K562 (cell line): ENCODE results near the gene FAM47C. TPM values are rescaled to one million over a fixed set of nuclear protein-coding genes. Genes with fewer than 3 reads are reported as not detected.

ENCODE experiments used
- ATAC-seq: fragments of 200-7000 bp; cut with Tn5 transposase; 3 replicates; pipeline ENCODE4 v1.9.1; 2020; ENCODE audit warnings: moderate library complexity
- BruUV-seq: library from RNA; stranded (reverse); fragments of 400-500 nt; replicated peaks from 2 replicates; lab custom pipeline; 2021; lab: Mats Ljungman, UMichigan
- CTCF ChIA-PET: fragments of 300-600 bp; formaldehyde crosslinking; extraction: SDS; loops from one replicate; lab custom pipeline; 2021; ENCODE audit warnings: low intra/inter-chr PET ratio; lab: Yijun Ruan, JAX
- POLR2A ChIA-PET: fragments of 300-600, 350-650 bp; sonication (Branson Sonifier 250); formaldehyde crosslinking; extraction: SDS; loops from one replicate; lab custom pipeline; 2021; ENCODE audit warnings: antibody characterized with exemption, inconsistent platforms; lab: Yijun Ruan, JAX
- DNase-seq, 4 experiments: peaks; one replicate each; pipeline versions ENCODE4 v3.0.0 to v3.0.0-alpha.2; 2011 to 2018; ENCODE audit warnings: low spot score in 3 of 4, mixed read lengths in 3 of 4; ENCODE audit errors: extremely low read depth in 1 of 4
- FAIRE-seq: peaks from 2 replicates; lab custom pipeline; 2011; peaks lifted over from hg19 to GRCh38; lab: Jason Lieb, UNC
- H2AFZ ChIP-seq: 2 replicates; pipeline ENCODE4 v1.6.0; 2011; ENCODE audit warnings: low read depth, low read length, control low read depth, inconsistent platforms
- H3K27ac ChIP-seq: fragments of 200-600 bp; 3 replicates; pipeline ENCODE4 v1.8.0; 2011; ENCODE audit warnings: low read depth, mild to moderate bottlenecking, control low read depth, inconsistent platforms, low read length, moderate library complexity, mixed read lengths; ENCODE audit errors: extremely low read depth
- H3K27me3 ChIP-seq, 2 experiments: fragments of 300-600 bp in 1 of 2; 2 replicates in 1 of 2; 3 replicates in 1 of 2; pipeline versions ENCODE4 v1.6.0 to v1.8.0; 2011; ENCODE audit warnings: inconsistent platforms in 2 of 2, low read length in 2 of 2, mild to moderate bottlenecking in 1 of 2, mixed read lengths in 1 of 2, moderate library complexity in 1 of 2; ENCODE audit not compliant: control insufficient read depth in 2 of 2, insufficient read depth in 2 of 2
- H3K36me3 ChIP-seq: fragments of 300-600 bp; 3 replicates; pipeline ENCODE4 v1.8.0; 2011; ENCODE audit warnings: mild to moderate bottlenecking, low read length, inconsistent platforms; ENCODE audit not compliant: control insufficient read depth, insufficient read depth
- H3K4me1 ChIP-seq, 2 experiments: fragments of 200-600 bp in 1 of 2; replicated peaks in 1 of 2; 2 replicates in 1 of 2; 3 replicates in 1 of 2; pipeline versions ENCODE4 v1.5.1 to v1.8.0; 2011; ENCODE audit warnings: inconsistent platforms in 2 of 2, low read length in 2 of 2, mild to moderate bottlenecking in 1 of 2, mixed read lengths in 1 of 2, moderate library complexity in 1 of 2; ENCODE audit not compliant: control insufficient read depth in 2 of 2, insufficient read depth in 2 of 2
- H3K4me2 ChIP-seq: 2 replicates; pipeline ENCODE4 v1.6.1; 2011; ENCODE audit warnings: low read length, control low read depth, inconsistent platforms, mixed read lengths; ENCODE audit not compliant: insufficient read depth
- H3K4me3 ChIP-seq: fragments of 200-600 bp; sonication (generic), shearing (Covaris generic); 2 replicates; pipeline ENCODE4 v1.5.1; 2016; ENCODE audit warnings: control low read depth, inconsistent platforms
- H3K79me2 ChIP-seq: fragments of 200-600 bp; 3 replicates; pipeline ENCODE4 v1.8.0; 2011; ENCODE audit warnings: low read length, inconsistent platforms; ENCODE audit not compliant: control insufficient read depth, insufficient read depth
- H3K9ac ChIP-seq, 2 experiments: 2 replicates each; pipeline versions ENCODE4 v1.6.0 to v1.6.1; 2011; ENCODE audit warnings: low read depth in 2 of 2, low read length in 2 of 2, control low read depth in 1 of 2, inconsistent platforms in 1 of 2, mild to moderate bottlenecking in 1 of 2, mixed read lengths in 1 of 2; ENCODE audit not compliant: insufficient read depth in 1 of 2
- H3K9me1 ChIP-seq: one replicate; pipeline ENCODE4 v1.6.0; 2011; ENCODE audit warnings: inconsistent platforms, mild to moderate bottlenecking, low read length, moderate library complexity; ENCODE audit not compliant: control insufficient read depth, insufficient read depth
- H3K9me3 ChIP-seq: replicated peaks from 2 replicates; pipeline ENCODE4 v1.5.1; 2011; ENCODE audit warnings: low read depth, low read length, inconsistent platforms; ENCODE audit not compliant: control insufficient read depth, insufficient read depth
- H4K20me1 ChIP-seq: replicated peaks from 2 replicates; pipeline ENCODE4 v1.6.1; 2011; ENCODE audit warnings: low read length, inconsistent platforms, mixed read lengths; ENCODE audit not compliant: control insufficient read depth, insufficient read depth
- ATF6 ChIP-seq: sonication (generic); formaldehyde crosslinking; IDR thresholded peaks from 2 replicates; pipeline ENCODE4 v1.4.0; 2020; ENCODE audit warnings: mild to moderate bottlenecking, missing genetic modification reagents
- DEAF1 ChIP-seq: fragments of 450-650 bp; formaldehyde crosslinking; IDR thresholded peaks from 2 replicates; pipeline ENCODE4 v1.4.0; 2020; ENCODE audit warnings: mild to moderate bottlenecking, moderate library complexity
- ETV1 ChIP-seq: fragments of 450-650 bp; conservative IDR thresholded peaks from 2 replicates; pipeline ENCODE4 v1.6.1; 2016; ENCODE audit warnings: missing genetic modification characterization, control low read depth, low read depth, missing compliant biosample characterization
- GABPA ChIP-seq: fragments of 200-800 bp; sonication (Bioruptor generic); conservative IDR thresholded peaks from 2 replicates; pipeline ENCODE4 v1.6.1; 2016; ENCODE audit warnings: low read depth, missing genetic modification characterization, missing compliant biosample characterization
- GATAD2A ChIP-seq: fragments of 450-650 bp; IDR thresholded peaks from 2 replicates; pipeline ENCODE4 v1.6.1; 2017
- MTA2 ChIP-seq: fragments of 450-650 bp; IDR thresholded peaks from 2 replicates; pipeline ENCODE4 v1.6.1; 2016; ENCODE audit warnings: low read depth
- NFE2 ChIP-seq: IDR thresholded peaks from 2 replicates; pipeline ENCODE4 v1.6.1; 2014; ENCODE audit warnings: antibody characterized with exemption, low read depth
- NUFIP1 ChIP-seq: fragments of 450-650 bp; IDR thresholded peaks from 2 replicates; pipeline ENCODE4 v1.6.1; 2018; ENCODE audit not compliant: partially characterized antibody
- RFX1 ChIP-seq: fragments of 450-650 bp; IDR thresholded peaks from 2 replicates; pipeline ENCODE4 v1.6.1; 2016; ENCODE audit warnings: mild to moderate bottlenecking, moderate library complexity
- SMC3 ChIP-seq: conservative IDR thresholded peaks from 2 replicates; pipeline ENCODE4 v1.6.1; 2011; ENCODE audit warnings: low read depth, low read length, improper control_type of control experiment; ENCODE audit not compliant: insufficient read depth
- SRSF9 ChIP-seq: fragments of 200-400 bp; formaldehyde crosslinking; IDR thresholded peaks from 2 replicates; pipeline ENCODE4 v1.6.1; 2017; ENCODE audit warnings: low read depth, low read length, borderline replicate concordance
- TRIM28 ChIP-seq: fragments of 450-650 bp; IDR thresholded peaks from 2 replicates; pipeline ENCODE4 v1.6.1; 2017
- ZNF354B ChIP-seq: fragments of 250-450 bp; sonication (Bioruptor Pico); IDR thresholded peaks from 2 replicates; pipeline ENCODE4 v1.4.0; 2020
- ZNF79 ChIP-seq: fragments of 250-450 bp; sonication (Bioruptor Pico); IDR thresholded peaks from 2 replicates; pipeline ENCODE4 v1.4.0; 2020; ENCODE audit warnings: low read depth, mild to moderate bottlenecking, moderate library complexity
- WGBS: fragments of 100-300 bp; shearing (Covaris generic); methylation state at CpG from one replicate; pipeline ENCODE4 v1.1.6; 2016; ENCODE audit warnings: low coverage, mixed read lengths; ENCODE audit not compliant: insufficient coverage; ENCODE audit errors: missing lambda C conversion rate; 5-methylcytosine and 5-hydroxymethylcytosine counted together
- in situ Hi-C: fragments of 300-500 bp; cut with MboI; formaldehyde crosslinking; loops from 4 replicates; pipeline ENCODE4 v1.15.0; 2018; ENCODE audit warnings: inconsistent platforms, mixed read lengths
- intact Hi-C: fragments of 100-400 bp; cut with micrococcal nuclease; formaldehyde crosslinking; loops from 2 replicates; pipeline ENCODE4 v1.14.2; 2022
- polyA plus RNA-seq, 8 experiments: library from polyadenylated mRNA; depleted of rRNA in 4 of 8; stranded (reverse) in 5 of 8; unstranded in 3 of 8; fragments of >200 nt; fragmentation: Nextera tagmentation in 2 of 8; fragmentation: Illumina TruSeq in 1 of 8; extraction: Ambion mirVana in 2 of 8; extraction: Trizol in 1 of 8; gene quantifications; 2 replicates each; pipeline versions ENCODE4 v1.2.1 to v1.2.3, GENCODE V29; 2011 to 2014; ENCODE audit warnings: inconsistent platforms in 1 of 8, missing spikeins in 1 of 8
- total RNA-seq, 7 experiments: library from RNA; depleted of rRNA in 6 of 7; stranded (reverse); fragments of >200 nt in 6 of 7; fragmentation: Illumina TruSeq in 2 of 7; extraction: Trizol in 2 of 7; gene quantifications; 2 replicates each; pipeline versions ENCODE4 v1.2.1 to v1.2.3, GENCODE V29; 2011 to 2021; ENCODE audit warnings: low replicate concordance in 1 of 7

Gene FAM47C
- total and polyA plus RNA-seq, 9 of the 15 experiments (the other 6 are each of a cell fraction or from before 2014, with no cell fraction given) = not detected

- no peak for TF ChIP-seq ETV1 (tag)
- TF ChIP-seq DEAF1 = no peak
- TF ChIP-seq NUFIP1 = no peak
- TF ChIP-seq GABPA (tag) = no peak
- TF ChIP-seq SMC3 = no peak
- no peak for TF ChIP-seq GATAD2A
- no peak for TF ChIP-seq TRIM28
- TF ChIP-seq ZNF79 (CRISPR knock-in tag) = no peak
- TF ChIP-seq RFX1 = no peak
Measured at GRCh38 chrX:36978886-36979285, 29.3 kb upstream of the FAM47C start (continued).

GRCh38 chrX:36983831-36984230, 24.3 kb upstream of the FAM47C start:
- Histone ChIP-seq H3K4me2 (no peak overlapping the region), H4K20me1 (no peaks in the 10 kb centered on the region), H3K27me3 (no peaks in the 10 kb centered on the region), H3K9me1 (no peaks in the 10 kb centered on the region), H2AFZ (no peak overlapping the region), H3K4me3 (no peak overlapping the region)
- WGBS = 5% methylated on average over 2 of the region's 3 CpGs
- CTCF ChIA-PET = no interaction called here
- TF ChIP-seq MTA2 = no peak
- TF ChIP-seq ZNF354B (CRISPR knock-in tag) = no peak
- no peak for TF ChIP-seq NFE2
- no peak for TF ChIP-seq SRSF9
- no peak for TF ChIP-seq ATF6
- TF ChIP-seq, all 486 proteins: peak for 0
- H3K79me2 ChIP-seq = no peaks in the 10 kb centered on the region
- no peaks in the 10 kb centered on the region for H3K9me3 ChIP-seq
- in situ Hi-C loops (no loop called here), intact Hi-C loops (no loop called here)
- POLR2A ChIA-PET = no interaction called here
- no peak for FAIRE-seq
- peaks cover 0 to 3% of the 10 kb centered on the region in 2 experiments; a peak in 1 of 5 replicates for H3K4me1 ChIP-seq
- H3K36me3 ChIP-seq = no peaks in the 10 kb centered on the region
- H3K27ac ChIP-seq = no peak overlapping the region
- DNase-seq = no peak
- H3K9ac ChIP-seq = no peak overlapping the region
- BruUV-seq = no TSS peak
- ATAC-seq = no peak
